HG02885 (cell line): ENCODE results near the gene NCKAP5.

ENCODE experiments used
- ATAC-seq: cut with Tn5 transposase; IDR thresholded peaks from one replicate; pipeline ENCODE4 v1.9.1; 2021; ENCODE audit warnings: mild to moderate bottlenecking; ENCODE audit not compliant: unreplicated experiment, poor library complexity

The NCKAP5 gene

DNA sequence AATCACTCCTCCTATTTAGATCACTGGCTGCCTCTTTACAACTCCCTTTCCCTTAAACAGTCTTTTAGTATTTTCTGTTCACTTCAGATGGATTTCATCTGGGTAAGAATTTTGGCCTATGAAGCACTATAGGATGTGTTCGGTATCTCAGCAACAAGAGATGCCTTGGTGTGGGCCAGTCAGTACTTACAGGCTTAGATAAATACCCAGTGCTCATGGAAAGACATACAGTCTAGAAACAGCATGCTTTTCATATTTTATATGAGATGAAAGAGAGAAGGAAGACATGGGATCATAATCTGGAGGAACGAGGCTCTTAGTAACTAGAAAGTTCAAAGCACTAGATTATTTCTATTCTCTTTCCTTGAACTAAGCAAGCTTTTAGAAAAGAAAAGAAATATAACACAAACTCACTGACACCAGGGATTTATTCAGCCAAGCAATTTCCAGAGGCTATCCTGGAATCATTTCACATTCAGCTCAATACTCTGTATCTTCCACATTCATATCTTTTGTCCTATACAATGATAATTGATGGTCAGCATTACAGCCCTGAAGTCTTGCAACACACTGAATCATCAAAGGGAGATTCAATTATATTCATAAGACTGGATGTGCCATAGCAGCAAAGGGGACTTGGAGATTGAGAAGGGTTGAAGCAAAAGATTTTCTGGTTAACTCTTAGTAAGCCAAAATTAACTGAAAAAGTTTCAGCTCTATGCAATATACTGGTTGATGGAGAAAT lies 489.4 kb downstream of the NCKAP5 start:
- ATAC-seq, result no peak

DNA sequence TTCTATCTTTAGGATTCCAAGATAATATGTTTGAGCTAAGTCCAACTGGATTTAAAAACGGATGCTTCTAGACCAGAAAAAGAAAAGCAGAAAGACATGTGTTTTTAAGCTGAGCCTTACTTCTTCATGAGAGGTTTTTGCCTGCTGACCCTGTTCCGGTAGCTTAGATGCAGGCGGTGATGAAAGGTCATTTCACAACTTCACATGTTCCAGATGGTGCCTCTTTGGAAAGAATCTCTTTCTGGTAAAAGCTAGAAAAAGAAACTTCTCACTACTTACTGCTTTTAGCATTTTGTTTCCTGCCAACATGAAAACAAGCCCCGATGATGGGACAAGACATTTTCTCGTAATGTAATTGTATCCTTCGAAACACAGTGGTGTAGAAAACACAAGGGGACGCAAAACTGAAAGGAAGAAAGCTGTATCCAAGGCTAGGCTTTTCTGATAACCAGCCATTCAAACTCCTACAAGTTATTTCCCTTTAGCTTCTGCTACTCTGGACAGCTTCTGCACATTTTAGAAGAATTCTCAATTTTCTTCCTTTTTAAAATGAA lies 490.9 kb downstream of the NCKAP5 start:
- ATAC-seq, result no peak

DNA sequence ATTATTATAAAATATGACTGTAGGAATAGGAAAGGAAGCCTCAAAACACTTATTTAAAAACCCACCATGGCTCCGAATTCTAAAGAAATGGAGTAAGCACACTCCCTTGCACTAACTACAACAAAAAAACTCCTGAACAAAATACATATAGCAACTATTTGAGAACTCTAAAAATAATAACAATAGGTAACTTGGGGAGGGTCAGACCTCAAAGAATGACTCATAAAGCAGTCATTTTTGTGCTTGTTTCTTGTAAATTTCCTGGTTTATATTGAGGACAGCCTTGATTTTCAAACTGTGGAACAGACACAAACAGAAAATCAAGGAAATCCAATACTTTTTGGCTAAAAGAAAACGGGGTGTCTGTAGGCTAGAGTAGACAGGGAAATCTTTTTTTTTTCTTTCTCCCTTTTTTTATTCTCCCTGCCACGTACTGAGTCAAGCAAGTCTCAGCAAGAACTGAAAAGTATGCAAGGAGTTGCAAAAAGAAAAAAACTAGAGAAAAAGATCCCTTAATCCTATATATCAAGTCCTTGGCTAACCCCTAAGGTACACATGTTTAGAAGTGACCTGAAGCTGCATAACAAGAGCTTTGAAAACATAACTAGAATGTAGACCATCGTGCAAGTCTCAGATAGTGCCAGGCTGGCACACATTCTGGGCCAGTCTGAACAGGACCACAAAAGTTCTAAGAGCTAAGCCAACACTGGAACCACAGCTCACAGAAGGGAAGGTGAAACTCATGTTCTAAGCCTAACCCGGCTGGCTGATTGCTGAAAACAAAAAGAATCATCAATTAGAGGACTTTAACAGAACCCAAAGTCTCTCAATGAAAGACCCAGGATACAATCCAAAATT lies 495.2 kb downstream of the NCKAP5 start:
- ATAC-seq, result no peak

DNA sequence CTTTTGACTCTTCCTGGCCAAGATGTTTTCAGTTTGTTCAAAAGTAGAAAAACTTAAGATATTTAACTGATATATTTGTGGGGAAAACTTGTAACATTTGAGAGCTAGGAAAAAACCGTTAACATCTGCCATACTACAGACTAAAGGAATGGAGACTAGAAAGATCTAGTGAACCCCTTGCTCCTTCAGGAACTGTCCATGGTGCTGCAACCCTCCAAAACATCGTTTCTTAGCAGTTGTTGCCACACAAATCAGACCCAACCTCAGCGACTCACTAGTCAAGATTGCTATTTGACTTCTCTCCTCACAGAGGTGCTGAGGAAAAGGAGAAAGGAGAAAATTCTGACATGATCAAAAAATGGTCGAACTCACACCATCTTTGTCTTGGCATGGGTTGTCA lies 504.5 kb downstream of the NCKAP5 start:
- no peak for ATAC-seq

DNA sequence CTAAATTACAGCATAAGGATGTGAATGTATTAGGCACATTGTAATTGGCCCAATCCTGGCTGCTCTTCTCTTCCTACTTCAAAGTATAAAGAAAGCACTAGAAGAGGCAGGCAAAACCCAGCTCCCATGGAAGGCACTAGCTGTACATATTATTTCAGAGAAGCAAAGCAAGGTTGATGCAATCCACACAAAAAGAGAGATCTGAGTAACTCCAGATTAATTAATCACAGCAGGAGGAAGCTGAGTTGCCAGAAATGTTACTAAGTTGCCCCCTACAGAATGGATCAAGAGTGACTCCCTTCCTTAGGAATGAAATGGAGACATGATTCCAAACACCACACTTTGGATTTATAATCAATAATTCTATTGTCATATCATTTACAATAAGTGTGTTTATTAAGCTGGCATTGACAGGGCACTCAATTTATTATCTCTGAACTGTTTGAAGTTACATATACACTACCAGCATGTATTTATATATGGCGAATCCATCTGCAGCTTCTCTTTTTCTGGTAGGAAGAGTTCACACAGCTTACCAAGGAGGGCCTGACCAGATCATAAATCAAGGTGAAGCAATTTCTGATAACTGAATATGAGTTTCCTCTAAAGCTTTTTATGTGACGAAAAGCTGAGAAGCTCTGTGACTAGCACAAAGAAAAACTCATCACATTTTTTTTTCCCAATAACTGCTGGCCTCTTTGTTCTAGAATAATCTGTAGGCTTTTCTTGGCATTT lies 505.2 kb downstream of the NCKAP5 start:
- no peak for ATAC-seq

DNA sequence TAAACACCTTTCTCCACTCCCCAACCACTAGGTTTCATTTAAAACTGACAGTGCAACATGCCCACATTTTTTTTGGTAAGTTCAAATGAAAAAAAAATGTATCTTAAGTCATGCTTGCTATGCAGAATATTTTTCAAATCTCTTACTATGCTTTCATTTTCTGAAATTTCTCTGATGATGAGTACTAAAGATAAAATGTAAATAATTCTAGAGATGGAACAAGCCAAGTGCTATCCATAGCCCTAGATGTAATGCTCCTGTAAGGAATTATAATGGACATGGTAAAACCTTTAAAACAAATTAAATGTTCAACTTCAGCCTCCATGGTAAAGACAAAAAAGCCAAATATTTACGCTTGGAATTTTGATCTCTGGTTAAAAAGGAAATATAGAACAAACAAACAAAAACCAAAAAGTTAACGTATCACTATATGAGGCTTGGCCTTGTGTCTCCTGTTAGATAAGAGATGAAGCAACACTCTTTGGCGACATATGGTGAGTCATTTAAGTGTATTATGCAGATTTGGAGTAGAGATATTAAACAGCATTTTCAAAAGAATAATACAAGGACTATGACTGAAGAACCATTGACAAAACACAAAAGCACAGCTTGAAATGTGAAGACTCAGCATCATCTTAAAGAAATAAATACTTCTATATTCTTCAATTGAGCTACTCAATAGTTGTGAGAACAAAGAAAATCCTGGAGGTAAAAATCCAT lies 506.2 kb downstream of the NCKAP5 start:
- ATAC-seq, result no peak

DNA sequence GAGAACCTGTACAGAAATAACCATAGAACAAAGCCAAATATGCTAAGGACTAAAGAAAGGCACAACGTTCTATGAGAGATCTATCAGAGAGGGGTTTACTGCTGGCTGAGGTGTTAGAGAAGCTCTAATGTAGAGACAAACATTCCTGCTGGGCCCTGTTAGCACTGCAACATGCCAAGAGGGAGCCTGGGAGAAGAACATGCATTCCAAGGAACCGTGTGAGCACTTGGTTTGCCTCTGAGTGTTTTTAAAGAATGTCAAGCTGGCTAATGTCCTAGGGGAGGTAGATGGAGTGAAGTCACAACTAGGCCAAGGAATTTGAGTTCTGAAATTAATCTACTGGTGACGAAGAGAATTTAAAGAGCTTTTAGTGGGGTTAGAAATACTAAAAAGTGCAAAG lies 514.0 kb downstream of the NCKAP5 start:
- no peak for ATAC-seq

DNA sequence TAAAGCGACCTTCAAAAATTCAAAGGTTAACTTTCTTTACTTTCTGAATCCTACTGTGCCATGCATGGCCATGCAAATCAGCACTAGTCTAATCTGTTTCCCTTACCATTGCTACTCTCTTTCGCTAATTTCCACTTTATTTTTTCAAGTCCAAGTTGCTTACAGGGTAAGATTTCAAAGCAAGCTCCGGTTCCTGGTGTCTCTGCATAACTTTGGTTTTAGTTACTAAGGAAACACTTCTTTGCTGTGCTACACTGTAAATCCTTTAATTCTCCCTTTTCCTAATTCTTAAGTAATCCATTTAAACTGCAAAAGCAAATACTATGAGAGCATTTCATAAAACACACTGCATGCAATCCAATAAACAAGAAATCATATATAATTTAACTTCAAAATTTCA lies 514.7 kb downstream of the NCKAP5 start:
- no peak for ATAC-seq

DNA sequence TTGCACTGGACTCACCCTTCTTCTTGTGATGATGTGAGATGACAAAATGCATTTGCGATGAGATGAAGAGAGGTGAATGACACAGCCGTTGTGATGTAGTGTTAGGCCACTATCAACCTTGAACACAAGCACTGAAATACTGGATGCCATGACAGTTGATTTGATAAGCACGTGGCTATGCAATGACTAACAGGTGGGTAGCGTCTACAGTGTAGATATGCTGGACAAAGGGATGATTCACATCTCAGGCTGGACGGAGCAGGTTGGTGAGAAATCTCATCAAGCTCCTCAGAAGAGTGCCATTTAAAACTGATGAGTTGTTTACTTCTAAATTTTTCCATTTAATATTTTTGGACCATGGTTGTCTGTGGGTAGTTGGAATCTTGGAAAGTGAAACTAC lies 522.5 kb downstream of the NCKAP5 start:
- no peak for ATAC-seq

DNA sequence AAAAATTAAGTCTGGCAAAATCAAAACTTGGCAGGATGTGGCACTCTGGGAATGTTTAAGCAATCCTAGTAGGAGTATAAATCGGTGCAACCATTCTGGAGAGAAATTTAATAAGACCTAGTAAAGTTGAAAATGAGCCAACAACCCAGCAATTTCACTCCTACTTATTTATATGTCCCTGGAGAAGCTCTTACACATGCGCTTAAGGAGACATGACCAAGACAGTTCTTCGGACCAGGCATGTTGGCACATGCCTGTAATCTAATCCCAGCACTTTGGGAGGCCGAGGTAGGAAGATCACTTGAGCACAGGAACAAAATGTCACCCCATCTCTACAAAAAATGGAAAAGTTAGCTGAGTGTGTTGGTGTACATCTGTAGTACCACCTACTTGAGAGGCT lies 523.7 kb downstream of the NCKAP5 start:
- ATAC-seq, result no peak

DNA sequence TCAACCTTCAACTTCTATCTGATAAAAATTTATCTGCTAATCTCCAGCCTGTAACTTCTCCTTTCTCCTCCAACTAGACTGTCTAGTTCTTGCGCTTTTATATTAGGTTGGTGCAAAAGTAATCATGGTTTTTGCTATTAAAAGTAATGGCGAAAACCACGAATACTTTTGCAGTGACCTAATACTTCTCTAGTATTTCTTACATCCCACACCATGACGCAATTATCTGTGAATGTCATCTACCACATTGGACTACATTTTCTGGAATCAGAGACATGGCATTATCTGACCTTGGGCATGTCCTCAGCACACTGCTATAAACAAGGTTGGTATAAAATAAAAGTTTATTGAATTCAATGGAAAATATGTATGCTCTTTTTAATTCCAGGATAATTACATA lies 528.1 kb downstream of the NCKAP5 start:
- ATAC-seq, result no peak

DNA sequence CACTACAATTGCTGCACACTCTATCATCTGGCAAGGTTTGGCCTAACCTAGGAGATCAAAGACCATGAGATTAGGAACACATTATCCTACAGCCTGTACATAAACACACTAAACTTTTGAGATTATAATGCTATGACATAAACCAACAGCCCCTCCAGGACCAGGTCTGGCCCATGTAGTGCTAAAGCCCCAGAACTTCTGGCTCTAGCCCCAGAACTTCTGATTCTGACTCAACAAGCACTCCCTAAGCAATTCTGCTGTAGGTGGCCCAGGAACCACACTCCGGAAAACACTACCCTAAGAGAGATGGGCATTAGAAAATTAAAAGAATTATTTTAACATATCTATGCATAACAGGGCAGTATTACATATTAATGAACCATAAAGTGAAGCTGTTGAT lies 528.7 kb downstream of the NCKAP5 start:
- ATAC-seq, result no peak

DNA sequence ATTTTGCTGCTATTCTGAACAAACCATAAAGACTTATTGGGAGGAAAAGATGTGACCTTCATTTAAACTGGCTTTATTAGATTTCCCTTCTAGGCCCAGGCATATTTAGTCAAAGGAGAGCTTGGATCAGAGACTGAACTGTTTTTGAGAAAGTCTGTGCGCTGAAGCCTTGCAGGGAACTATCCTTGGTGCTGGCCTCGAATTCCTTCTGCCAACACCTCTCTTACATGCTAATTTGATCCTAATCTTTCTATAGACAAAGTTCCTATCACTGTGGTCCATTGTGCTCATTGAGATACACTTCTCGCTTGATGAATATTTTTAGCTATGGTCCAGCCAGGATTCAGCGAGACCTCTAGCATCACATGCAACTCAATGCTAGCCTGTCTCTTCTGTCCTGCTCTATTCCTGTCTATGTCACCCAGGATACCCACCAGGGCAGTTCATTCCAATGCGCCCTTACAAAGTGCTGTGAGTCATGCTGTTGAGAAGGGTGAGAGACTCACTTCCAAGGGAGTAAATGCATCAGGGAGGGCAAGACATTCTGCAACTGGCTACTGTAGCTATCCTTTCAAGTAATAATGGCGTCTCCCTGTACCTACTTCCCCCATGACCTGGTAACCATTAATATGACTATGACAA lies 541.6 kb downstream of the NCKAP5 start:
- no peak for ATAC-seq

DNA sequence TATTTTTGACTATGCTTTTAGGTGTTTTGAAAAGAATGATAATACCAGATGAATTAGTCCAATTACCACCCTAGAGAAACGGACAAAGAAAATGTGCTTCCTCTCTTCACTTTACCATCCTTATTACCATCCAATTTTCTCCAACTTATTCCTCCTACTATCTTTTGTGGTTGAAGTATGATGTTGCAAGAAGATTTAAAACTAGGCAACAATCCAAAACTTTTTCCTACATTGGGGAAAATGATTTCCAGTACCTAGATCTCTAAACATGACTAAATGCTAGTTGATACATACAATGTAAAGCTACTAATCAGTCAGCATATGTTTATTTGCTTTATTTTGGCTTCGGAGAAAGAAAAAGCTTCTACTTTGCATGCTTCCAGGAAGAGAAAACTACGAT lies 543.3 kb downstream of the NCKAP5 start:
- ATAC-seq, result no peak

DNA sequence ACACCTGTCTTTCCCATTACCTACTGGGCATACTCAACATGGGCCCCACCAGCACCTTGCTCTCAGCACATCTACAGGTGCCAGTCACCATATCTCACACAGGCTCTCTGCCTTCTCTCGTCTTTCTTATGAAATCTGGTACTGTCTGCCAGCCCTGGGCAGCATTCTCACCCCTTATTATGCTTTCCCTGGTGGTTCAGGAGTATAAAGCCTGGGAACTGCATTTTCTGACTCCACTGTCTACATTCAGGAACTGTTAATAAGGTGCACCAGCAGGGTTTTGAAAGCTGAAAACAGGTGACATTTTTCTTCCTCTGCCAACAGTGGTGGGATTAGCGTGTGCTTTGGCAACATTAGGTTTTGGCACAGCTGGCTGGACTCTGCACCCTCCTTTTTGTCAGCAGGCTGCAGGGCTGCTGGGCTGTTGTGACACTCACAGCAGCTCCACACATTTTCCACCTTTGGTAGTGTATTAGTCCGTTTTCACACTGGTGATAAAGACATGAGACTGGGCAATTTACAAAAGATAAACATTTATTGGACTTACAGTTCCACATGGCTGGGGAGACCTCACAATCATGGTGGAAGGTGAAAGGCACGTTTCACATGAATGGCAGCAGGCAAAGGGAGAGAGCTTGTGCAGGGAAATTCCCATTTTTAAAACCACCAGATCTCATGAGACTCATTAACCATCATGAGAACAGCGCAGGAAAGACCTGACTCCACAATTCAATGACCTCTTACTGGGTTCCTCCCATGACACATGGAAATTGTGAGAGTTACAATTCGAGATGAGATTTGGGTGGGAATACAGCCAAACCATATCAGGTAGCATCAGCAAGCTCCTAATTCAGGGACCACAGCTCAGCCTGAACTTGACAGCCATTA lies 555.2 kb downstream of the NCKAP5 start:
- no peak for ATAC-seq

DNA sequence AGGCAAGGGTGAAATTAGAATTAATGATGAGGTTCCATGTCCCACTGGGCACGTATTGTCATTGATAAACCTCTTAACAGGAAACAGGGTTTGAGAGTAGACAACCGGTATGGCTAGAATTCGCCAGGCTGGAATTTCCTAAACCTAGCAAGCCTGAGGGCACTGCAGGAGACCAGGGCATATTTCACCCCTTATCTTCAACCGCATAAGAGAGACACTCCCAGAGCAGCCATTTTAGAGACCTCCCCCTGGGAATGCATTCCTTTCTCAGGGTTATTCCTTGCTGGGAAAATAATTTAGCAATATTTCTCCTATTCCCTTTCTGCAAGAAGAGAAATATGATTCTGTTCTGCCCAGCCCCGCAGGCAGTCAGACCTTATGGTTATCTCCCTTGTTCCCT lies 563.6 kb downstream of the NCKAP5 start:
- ATAC-seq, result no peak

DNA sequence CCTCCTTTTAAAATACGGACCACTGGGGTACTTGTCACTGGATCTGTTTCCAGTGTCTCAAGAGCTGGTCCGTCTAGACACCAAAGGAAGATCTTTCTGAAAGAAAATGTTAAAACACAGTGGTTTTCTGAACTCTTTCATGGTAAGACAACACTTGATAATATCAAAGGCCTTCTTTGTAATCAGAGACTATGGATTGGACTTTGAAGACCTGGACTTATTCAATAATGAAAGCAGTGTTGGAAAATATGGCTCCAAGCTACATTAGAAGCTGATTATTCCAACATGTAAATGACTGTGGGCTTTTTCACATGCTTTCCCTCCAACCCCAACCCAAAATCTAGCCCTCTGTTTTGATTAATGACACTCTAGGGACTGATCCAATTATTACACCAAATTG lies 568.8 kb downstream of the NCKAP5 start:
- ATAC-seq, result no peak

DNA sequence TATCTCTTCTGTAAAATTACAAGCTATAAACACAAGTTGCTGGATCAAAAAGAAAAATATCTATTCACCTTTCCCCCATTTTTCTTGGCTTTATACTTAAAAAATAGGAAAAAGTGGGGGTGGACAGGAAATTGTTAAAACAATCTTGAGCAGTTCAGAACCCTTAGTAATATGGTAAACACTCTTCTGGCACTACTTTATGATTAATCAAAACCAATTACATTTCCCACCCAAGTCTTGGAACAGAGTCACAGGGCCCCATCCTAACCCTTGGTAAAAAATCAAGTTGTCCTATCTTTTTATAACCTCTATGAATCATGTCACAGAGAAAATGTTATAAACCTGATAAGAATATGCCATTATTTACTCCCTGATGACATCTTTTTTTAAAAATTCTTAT lies 570.0 kb downstream of the NCKAP5 start:
- no peak for ATAC-seq
